K562 (cell line): ENCODE data around the gene HYAL1. TPM values are rescaled to one million over a fixed set of nuclear protein-coding genes. Genes with fewer than 3 reads are reported as not detected.
A peak's percentile ranks its signal among the peaks of the same experiment; 100 is the strongest.

ENCODE experiments used
- ADNP ChIP-seq: fragments of 200-800 bp; sonication (Bioruptor generic); IDR thresholded peaks from 2 replicates; pipeline ENCODE4 v1.6.1; 2016; ENCODE audit warnings: missing genetic modification characterization, missing compliant biosample characterization
- BRF1 ChIP-seq: IDR thresholded peaks from 3 replicates; pipeline ENCODE4 v1.6.1; 2011; ENCODE audit warnings: borderline replicate concordance, mild to moderate bottlenecking; ENCODE audit not compliant: insufficient read length; ENCODE audit errors: extremely low read depth
- FOXJ3 ChIP-seq: sonication (generic); formaldehyde crosslinking; IDR thresholded peaks from 2 replicates; pipeline ENCODE4 v1.4.0; 2020; ENCODE audit warnings: mild to moderate bottlenecking, missing genetic modification reagents
- FOXK1 ChIP-seq: sonication (generic); formaldehyde crosslinking; IDR thresholded peaks from 2 replicates; pipeline ENCODE4 v1.8.0; 2022; ENCODE audit warnings: missing genetic modification reagents, mild to moderate bottlenecking, borderline replicate concordance
- FUS ChIP-seq: fragments of 200-400 bp; formaldehyde crosslinking; optimal IDR thresholded peaks from 2 replicates; pipeline ENCODE3; 2017; ENCODE audit warnings: low read depth, low read length
- GABPB1 ChIP-seq: sonication (generic); formaldehyde crosslinking; IDR thresholded peaks from 2 replicates; pipeline ENCODE4 v1.8.0; 2022; ENCODE audit warnings: mild to moderate bottlenecking, missing genetic modification reagents
- HMBOX1 ChIP-seq: sonication (generic); IDR thresholded peaks from 2 replicates; pipeline ENCODE4 v1.6.1; 2016
- MTA3 ChIP-seq: fragments of 450-650 bp; formaldehyde crosslinking; IDR thresholded peaks from 2 replicates; pipeline ENCODE4 v1.6.1; 2017; ENCODE audit warnings: mild to moderate bottlenecking, borderline replicate concordance
- NR4A1 ChIP-seq, 2 experiments: fragments of 250-450 bp in 1 of 2; fragments of 450-650 bp in 1 of 2; sonication (Bioruptor Pico) in 1 of 2; IDR thresholded peaks; 2 replicates each; pipeline versions ENCODE4 v1.4.0 to v1.6.1; 2016 to 2020; ENCODE audit warnings: mild to moderate bottlenecking in 2 of 2, missing compliant biosample characterization in 1 of 2, missing genetic modification characterization in 1 of 2, moderate library complexity in 1 of 2
- POLR3A ChIP-seq: IDR thresholded peaks from 2 replicates; pipeline ENCODE4 v1.6.1; 2011; ENCODE audit warnings: borderline replicate concordance, mild to moderate bottlenecking, moderate library complexity; ENCODE audit not compliant: insufficient read length, insufficient read depth; ENCODE audit errors: extremely low read depth
- RBBP5 ChIP-seq: fragments of 200-600 bp; sonication (generic); IDR thresholded peaks from 2 replicates; pipeline ENCODE4 v1.6.1; 2012; ENCODE audit warnings: borderline replicate concordance, mild to moderate bottlenecking, low read length, control low read depth, inconsistent platforms; ENCODE audit not compliant: insufficient read depth, poor library complexity, severe bottlenecking
- RBM34 ChIP-seq: fragments of 200-400 bp; formaldehyde crosslinking; IDR thresholded peaks from 2 replicates; pipeline ENCODE4 v1.6.1; 2018; ENCODE audit warnings: low read length, borderline replicate concordance; ENCODE audit not compliant: insufficient read depth
- RCOR1 ChIP-seq, 2 experiments: IDR thresholded peaks; 2 replicates each; pipeline ENCODE4 v1.6.1; 2012; ENCODE audit warnings: low read depth in 2 of 2, low read length in 2 of 2, borderline replicate concordance in 1 of 2, improper control_type of control experiment in 1 of 2
- STAT6 ChIP-seq: sonication (generic); formaldehyde crosslinking; IDR thresholded peaks from 2 replicates; pipeline ENCODE4 v1.8.1; 2023; ENCODE audit warnings: mild to moderate bottlenecking, missing genetic modification reagents
- TAF1 ChIP-seq: IDR thresholded peaks from 2 replicates; pipeline ENCODE4 v1.6.1; 2011; ENCODE audit warnings: mild to moderate bottlenecking, low read length, moderate library complexity; ENCODE audit not compliant: insufficient read depth, control insufficient read depth, severe bottlenecking; ENCODE audit errors: extremely low read depth
- TBL1XR1 ChIP-seq, 2 experiments: IDR thresholded peaks; 2 replicates each; pipeline ENCODE4 v1.6.1; 2012; ENCODE audit warnings: improper control_type of control experiment in 2 of 2, low read length in 2 of 2, mild to moderate bottlenecking in 1 of 2
- ZBTB1 ChIP-seq: sonication (generic); formaldehyde crosslinking; IDR thresholded peaks from 2 replicates; pipeline ENCODE4 v1.8.1; 2023; ENCODE audit warnings: missing genetic modification reagents, low read depth, mild to moderate bottlenecking, borderline replicate concordance
- ZNF134 ChIP-seq: fragments of 250-450 bp; sonication (Bioruptor Pico); conservative IDR thresholded peaks from 2 replicates; pipeline ENCODE4 v1.4.0; 2020
- ZNF3 ChIP-seq: fragments of 250-450 bp; sonication (Bioruptor Pico); IDR thresholded peaks from 2 replicates; pipeline ENCODE4 v1.5.0; 2021; ENCODE audit warnings: mild to moderate bottlenecking, moderate library complexity
- ZNF316 ChIP-seq: fragments of 450-650 bp; IDR thresholded peaks from 2 replicates; pipeline ENCODE4 v1.6.1; 2016
- ZNF449 ChIP-seq: fragments of 250-450 bp; sonication (Bioruptor Pico); IDR thresholded peaks from 2 replicates; pipeline ENCODE4 v1.8.0; 2022; ENCODE audit warnings: moderate library complexity, mild to moderate bottlenecking, inconsistent platforms
- ZNF778 ChIP-seq: fragments of 450-650 bp; formaldehyde crosslinking; IDR thresholded peaks from 2 replicates; pipeline ENCODE4 v1.4.0; 2020; ENCODE audit warnings: mild to moderate bottlenecking, moderate library complexity
- polyA plus RNA-seq, 8 experiments: library from polyadenylated mRNA; depleted of rRNA in 4 of 8; stranded (reverse) in 5 of 8; unstranded in 3 of 8; fragments of >200 nt; fragmentation: Nextera tagmentation in 2 of 8; fragmentation: Illumina TruSeq in 1 of 8; extraction: Ambion mirVana in 2 of 8; extraction: Trizol in 1 of 8; gene quantifications; 2 replicates each; pipeline versions ENCODE4 v1.2.1 to v1.2.3, GENCODE V29; 2011 to 2014; ENCODE audit warnings: inconsistent platforms in 1 of 8, missing spikeins in 1 of 8
- total RNA-seq, 7 experiments: library from RNA; depleted of rRNA in 6 of 7; stranded (reverse); fragments of >200 nt in 6 of 7; fragmentation: Illumina TruSeq in 2 of 7; extraction: Trizol in 2 of 7; gene quantifications; 2 replicates each; pipeline versions ENCODE4 v1.2.1 to v1.2.3, GENCODE V29; 2011 to 2021; ENCODE audit warnings: low replicate concordance in 1 of 7

The HYAL1 gene
- total and polyA plus RNA-seq, 9 of the 15 experiments (the other 6 are each of a cell fraction or from before 2014, with no cell fraction given): 1.4 to 8.5 (median 4.7) TPM

GRCh38 chr3:50298836-50299637 lies 4.3 kb downstream of the HYAL1 start, which contains the start of the genes HYAL3 and NAA80 (continued):
- TF ChIP-seq RBM34 (no peak), TAF1 (peak; percentile 38), BRF1 (no peak), ZNF3 (CRISPR knock-in tag) (no peak), RBBP5 (no peak), FOXK1 (0 out of 2 replicates have a peak, but pooled peaks have one; percentile 17), RCOR1 (IDR thresholded peaks at IDR 0.05; ENCODE audit: borderline replicate concordance in 1 of 2, low read depth in 2 of 2, low read length in 2 of 2) (no peak), ZNF134 (CRISPR knock-in tag) (no peak), STAT6 (CRISPR knock-in tag) (no peak), FOXJ3 (CRISPR knock-in tag) (no peak), ZNF449 (CRISPR knock-in tag) (no peak), NR4A1 (CRISPR knock-in tag; IDR thresholded peaks at IDR 0.05) (no peak), NR4A1 (tag; IDR thresholded peaks at IDR 0.05) (0 out of 2 replicates have a peak, but pooled peaks have one; percentile 29), HMBOX1 (no peak), GABPB1 (no peak; the same call in 1 of the 2 replicates), POLR3A (no peak), MTA3 (peak; percentile 78; the same call in 1 of the 2 replicates), ZBTB1 (CRISPR knock-in tag) (no peak), ZNF778 (CRISPR knock-in tag) (no peak), TBL1XR1 (IDR thresholded peaks at IDR 0.05; ENCODE audit: low read length in 2 of 2) (no peak), FUS (no peak), ADNP (no peak), ZNF316 (no peak)
